Measurements from ENCODE around the gene BTBD9. TPM values are rescaled to one million over a fixed set of nuclear protein-coding genes. Genes with fewer than 3 reads are reported as not detected.

Gene BTBD9
- total and polyA plus RNA-seq, 3 donors from 2014 or later = 11.4 to 32.8 (median 29.5) TPM

DNA sequence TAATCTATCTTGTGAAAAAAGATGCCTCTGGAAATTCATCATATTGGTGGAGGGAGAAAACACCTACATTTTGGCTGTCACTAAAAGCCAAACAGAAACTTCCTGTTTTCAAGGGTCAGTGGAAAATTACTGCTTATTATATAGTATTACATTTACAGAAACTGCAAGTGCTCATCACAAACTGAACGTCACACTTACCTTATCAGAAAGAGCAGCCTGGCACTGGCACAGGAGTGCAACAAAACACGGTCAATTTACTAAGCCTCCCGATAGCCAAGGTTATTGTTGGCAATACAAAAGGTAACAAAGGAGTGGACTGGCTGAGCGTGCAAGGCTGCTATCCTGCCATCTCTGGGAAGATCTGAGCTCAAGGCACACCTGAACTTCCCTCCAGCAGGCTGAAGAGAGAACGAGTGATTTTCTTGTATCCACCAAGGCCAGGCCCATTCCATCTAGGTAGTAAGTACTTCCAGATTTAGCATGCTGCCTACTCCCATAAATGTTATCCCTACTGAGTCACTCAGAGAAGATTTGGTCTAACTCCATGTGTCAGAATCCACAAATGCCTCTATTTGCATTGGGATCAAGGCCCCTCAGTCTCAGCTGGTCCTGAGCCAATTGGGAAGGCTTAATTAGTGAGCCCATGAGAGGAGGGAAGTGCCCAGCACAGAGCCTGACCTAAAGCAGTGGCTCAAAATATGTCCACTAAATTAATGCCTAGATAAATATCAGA, 399.8 kb downstream of the BTBD9 start:
- DNase-seq = no peak
- no peak overlapping the region for H3K27ac ChIP-seq
- H3K27me3 ChIP-seq = no peaks in the 10 kb centered on the region
- H3K36me3 ChIP-seq (ENCODE audit: low read depth, missing control alignments) = no peaks in the 10 kb centered on the region
- 69 to 70% methylated on average over 5 of the region's 5 CpGs for WGBS, 2 donors
- no peaks in the 10 kb centered on the region for H3K9me3 ChIP-seq
- TF ChIP-seq POLR2A (IDR thresholded peaks at IDR 0.05) = no peak
- TF ChIP-seq CTCF (IDR thresholded peaks at IDR 0.05) = no peak
- H3K4me3 ChIP-seq = no peak overlapping the region
- H3K4me1 ChIP-seq = no peaks in the 10 kb centered on the region
- intact Hi-C loops (cut with DNase I; ENCODE audit: low total_unique reads) = loop anchor here (10.0 kb wide), 1 partner anchor 85 kb away; no protein-coding TSS in a partner anchor

DNA sequence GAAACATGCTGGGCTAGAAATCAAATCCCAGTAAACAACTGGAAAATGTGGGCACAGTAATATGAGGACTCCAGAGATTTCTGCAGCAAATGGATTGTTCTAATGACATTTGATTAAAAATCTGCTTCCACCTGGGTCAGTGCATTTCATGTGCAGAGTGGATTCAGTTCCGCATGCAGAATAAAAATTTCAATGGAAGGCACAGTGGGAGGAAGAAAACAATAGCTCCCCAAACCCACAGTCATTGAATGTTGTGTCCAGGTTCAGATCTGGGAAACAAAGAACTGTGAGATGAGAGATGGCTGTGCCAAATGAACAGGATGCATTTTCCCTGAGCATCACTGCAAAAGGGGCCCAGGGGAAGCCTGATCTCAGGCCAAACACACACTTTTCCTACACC, 403.1 kb downstream of the BTBD9 start:
- 89 to 90% methylated on average over 1 of the region's 1 CpG for WGBS, 2 donors
- TF ChIP-seq CTCF (IDR thresholded peaks at IDR 0.05) (no peak), POLR2A (IDR thresholded peaks at IDR 0.05) (no peak)
- Histone ChIP-seq H3K4me1 (no peaks in the 10 kb centered on the region), H3K27ac (no peak overlapping the region), H3K27me3 (no peaks in the 10 kb centered on the region), H3K9me3 (no peaks in the 10 kb centered on the region), H3K36me3 (ENCODE audit: low read depth, missing control alignments) (no peaks in the 10 kb centered on the region), H3K4me3 (no peak overlapping the region)
- no peak for DNase-seq
- intact Hi-C loops (cut with DNase I; ENCODE audit: low total_unique reads) = loop anchor here (10.0 kb wide), 1 partner anchor 82 kb away; no protein-coding TSS in a partner anchor

DNA sequence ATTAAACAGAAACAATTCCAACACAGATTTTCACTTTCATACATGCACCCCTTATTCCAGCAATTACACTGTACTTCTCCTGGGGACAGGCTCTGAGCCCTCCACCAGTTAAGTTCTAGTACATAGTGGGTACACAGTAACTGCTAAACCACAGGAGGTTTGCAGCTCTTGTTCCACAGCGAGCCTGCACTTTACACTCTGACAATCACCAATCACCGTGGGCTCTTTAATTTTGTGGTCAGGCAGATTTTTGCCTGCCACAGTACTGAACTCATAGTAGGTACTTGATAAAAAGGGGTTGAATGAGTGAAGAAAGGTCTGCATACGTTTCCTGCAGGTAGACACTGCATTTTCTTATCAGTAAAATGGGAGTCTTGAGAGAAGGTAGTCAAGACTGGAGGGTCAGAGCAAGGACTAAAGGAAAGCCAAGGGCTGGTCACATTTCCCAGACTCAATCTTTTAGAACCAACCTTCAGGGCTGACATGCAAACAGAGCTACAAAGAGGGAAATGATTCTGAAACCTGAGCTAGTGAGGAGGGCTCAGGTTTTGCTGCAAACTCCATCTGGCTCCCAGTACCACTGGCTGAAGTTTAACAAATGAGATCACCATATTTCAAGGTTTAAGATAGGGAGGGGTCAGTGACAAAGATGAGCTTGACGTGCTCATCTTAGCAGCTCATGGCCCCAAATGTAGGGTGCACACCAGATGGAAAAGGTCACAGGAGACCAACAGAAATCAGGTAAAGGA, 404.6 kb downstream of the BTBD9 start:
- Histone ChIP-seq H3K9me3 (no peaks in the 10 kb centered on the region), H3K4me1 (no peaks in the 10 kb centered on the region), H3K27ac (no peak overlapping the region), H3K36me3 (ENCODE audit: low read depth, missing control alignments) (no peaks in the 10 kb centered on the region), H3K27me3 (no peaks in the 10 kb centered on the region), H3K4me3 (no peak overlapping the region)
- WGBS, 2 donors = 78 to 85% methylated on average over 4 of the region's 4 CpGs
- intact Hi-C loops (cut with DNase I; ENCODE audit: low total_unique reads) = loop anchor here (10.0 kb wide), 1 partner anchor 80 kb away; no protein-coding TSS in a partner anchor
- DNase-seq = no peak
- TF ChIP-seq CTCF (IDR thresholded peaks at IDR 0.05) = no peak
- TF ChIP-seq POLR2A (IDR thresholded peaks at IDR 0.05) = no peak

DNA sequence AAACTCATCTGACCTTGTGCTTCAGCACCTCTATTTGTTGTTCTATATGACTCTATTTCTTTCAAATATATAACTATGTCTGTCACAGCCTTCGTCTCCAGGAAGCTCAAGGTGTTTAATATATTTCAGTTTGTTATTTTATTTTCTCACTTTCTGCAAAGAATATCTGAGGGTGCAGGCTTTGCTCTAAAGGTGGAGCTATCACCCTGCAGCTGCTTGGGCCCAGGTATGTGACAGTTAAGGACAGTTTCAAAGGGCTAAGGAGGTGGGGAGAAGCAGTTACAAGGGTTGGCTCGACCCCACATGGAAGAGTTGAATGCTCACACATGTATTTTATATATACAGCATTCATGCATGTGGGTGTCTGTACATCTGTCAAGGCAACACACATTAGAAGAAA, 405.6 kb downstream of the BTBD9 start:
- no peaks in the 10 kb centered on the region for H3K4me1 ChIP-seq
- no peak for DNase-seq

More for the DNA sequence above, 405.6 kb downstream of the BTBD9 start:
- no peak overlapping the region for H3K27ac ChIP-seq
- H3K9me3 ChIP-seq = no peaks in the 10 kb centered on the region
- intact Hi-C loops (cut with DNase I; ENCODE audit: low total_unique reads) = loop anchor here (10.0 kb wide), 1 partner anchor 79 kb away; no protein-coding TSS in a partner anchor
- H3K36me3 ChIP-seq (ENCODE audit: low read depth, missing control alignments) = no peaks in the 10 kb centered on the region
- H3K4me3 ChIP-seq = no peak overlapping the region
- H3K27me3 ChIP-seq = no peaks in the 10 kb centered on the region
- WGBS, 2 donors = 71 to 75% methylated on average over 2 of the region's 2 CpGs
- TF ChIP-seq POLR2A (IDR thresholded peaks at IDR 0.05) = no peak
- no peak for TF ChIP-seq CTCF (IDR thresholded peaks at IDR 0.05)
